Activated CD4-positive, alpha-beta T cell treated with anti-CD3 and anti-CD28 coated beads for 4 hours (primary cell): ENCODE data around the gene ATP6V0E1.
"Not testable (repeated sequence)": the region's sequence is repeated elsewhere in the genome, so short reads cannot be mapped to it uniquely, and the experiment has no call there.

ENCODE experiments used
- DNase-seq, 2 donors: peaks; one replicate each; pipeline ENCODE4 v3.0.0-alpha.2; 2020

ATP6V0E1 gene

DNA sequence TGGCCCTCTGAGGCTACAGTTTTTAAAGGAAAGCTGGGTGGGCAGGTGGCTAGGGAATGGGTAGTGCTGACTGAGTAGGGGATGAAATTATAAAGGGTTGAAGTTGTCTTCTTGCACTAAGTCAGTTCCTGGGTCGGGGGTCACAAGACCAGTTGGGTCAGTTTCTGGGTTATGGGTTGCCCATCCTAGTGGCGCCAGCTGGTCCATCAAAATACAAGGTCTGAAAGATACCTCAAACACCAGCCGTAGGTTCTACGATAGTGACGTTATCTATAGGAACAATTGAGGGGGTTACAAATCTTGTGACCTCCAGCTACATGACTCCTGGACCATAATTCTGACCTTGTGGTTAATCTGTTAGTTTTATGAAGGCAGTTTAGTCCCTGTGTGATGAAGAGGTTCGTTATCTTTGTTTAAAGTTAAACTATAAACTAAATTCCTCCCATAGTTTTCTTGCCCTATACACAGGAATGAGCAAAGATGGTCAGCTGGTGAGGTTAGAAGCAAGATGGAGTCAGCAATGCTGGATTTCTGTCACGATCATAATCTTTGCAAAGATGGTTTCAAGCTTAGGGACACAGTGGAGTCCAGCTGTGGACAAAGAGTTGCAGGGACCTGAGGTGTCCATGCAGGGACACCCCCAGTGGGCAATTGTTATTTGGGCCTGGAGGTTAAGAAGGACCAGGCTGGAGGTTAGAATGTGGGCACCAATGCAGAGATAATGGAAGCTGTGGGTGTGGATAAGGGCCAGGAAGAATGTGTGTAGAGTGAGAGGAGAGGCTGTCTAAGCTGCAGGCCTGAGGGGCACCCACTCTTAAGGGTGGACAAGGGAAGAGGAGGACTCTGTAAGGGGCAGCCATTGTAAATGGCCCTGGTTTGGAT is 58.6 kb downstream of the ATP6V0E1 start:
- DNase-seq, result no peak

DNA sequence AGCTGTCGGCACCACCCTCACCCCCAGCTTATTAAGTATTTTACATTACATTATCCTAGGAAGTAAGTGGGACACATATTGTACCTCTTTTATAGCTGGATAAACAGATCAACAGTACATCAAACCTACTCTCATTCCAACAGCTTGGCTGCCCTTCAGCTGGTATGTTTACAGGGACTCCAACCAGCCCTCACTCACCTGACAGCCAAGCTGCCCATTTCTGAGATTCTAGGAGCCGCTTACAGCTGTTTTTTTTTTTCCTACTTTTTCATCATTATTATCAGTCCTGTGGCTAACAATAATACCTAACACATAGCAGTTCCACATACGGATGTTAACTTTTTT is 59.2 kb downstream of the ATP6V0E1 start:
- DNase-seq, result no peak

GRCh38 chr5:173045474-173045873 is 61.9 kb downstream of the ATP6V0E1 start:
- DNase-seq, result no peak

DNA sequence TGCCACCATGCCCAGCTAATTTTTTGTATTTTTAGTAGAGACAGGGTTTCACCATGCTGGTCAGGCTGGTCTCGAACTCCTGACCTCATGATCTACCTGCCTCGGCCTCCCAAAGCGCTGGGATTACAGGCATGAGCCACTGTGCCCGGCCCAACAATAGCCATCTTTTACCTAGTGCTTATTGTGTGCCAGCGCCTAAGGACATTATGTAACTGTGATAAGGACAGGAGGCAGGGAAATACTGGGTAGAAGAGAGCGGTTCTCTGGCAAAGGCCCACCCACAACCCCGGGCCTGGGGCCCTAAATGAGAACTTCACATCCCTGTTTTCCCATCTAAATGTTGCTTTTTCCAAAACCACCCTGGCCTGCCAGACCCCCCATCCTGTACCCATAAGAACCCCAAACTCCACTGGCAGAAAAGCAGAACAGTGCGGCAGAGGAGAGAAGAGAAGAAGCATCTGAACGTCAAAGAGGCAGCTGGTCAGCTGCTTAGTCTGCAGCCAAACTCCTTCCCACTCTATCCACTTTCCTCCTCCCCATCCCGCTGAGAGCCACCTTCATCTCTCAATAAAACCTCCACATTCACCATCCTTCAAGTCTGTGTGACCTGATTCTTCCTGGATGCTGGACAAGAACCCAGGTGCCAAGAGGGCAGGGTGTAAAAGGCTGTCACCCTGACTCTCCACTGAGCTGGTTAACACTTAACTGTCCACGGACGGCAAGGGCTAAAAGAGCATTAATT is 63.7 kb downstream of the ATP6V0E1 start:
- DNase-seq, result not testable (repeated sequence)

DNA sequence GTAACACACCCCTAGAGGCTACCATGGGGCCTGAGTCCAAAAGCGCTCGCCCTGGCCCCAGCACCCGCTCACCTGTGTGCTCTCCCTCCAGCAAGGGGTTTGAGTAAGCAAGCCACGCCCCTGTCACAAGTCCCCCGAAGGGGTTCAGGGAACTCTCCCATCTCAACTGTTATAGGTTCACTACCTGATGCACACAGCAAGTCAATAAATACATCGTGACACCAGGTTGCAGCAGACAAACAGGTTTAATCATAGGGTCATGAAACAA is 64.2 kb downstream of the ATP6V0E1 start:
- DNase-seq, result no peak

GRCh38 chr5:173050791-173051190 is 67.2 kb downstream of the ATP6V0E1 start:
- DNase-seq, result no peak

GRCh38 chr5:173051746-173052145 is 68.2 kb downstream of the ATP6V0E1 start:
- no peak for DNase-seq

GRCh38 chr5:173053041-173053440 is 69.5 kb downstream of the ATP6V0E1 start:
- DNase-seq, result no peak

- DNase-seq, result no peak
Measured at GRCh38 chr5:173055042-173055721, 71.6 kb downstream of the ATP6V0E1 start.

- DNase-seq, result peak; percentile 8 to 15
Measured at GRCh38 chr5:173055722-173055982, 72.1 kb downstream of the ATP6V0E1 start.

GRCh38 chr5:173055983-173056782 is 72.6 kb downstream of the ATP6V0E1 start, which contains the start of gene CREBRF:
Gene CREBRF (plus strand): TSS chr5:173056352. CDS start chr5:173080776, 24,424 bp downstream.
- DNase-seq, result peak; percentile 97 to 98

DNA sequence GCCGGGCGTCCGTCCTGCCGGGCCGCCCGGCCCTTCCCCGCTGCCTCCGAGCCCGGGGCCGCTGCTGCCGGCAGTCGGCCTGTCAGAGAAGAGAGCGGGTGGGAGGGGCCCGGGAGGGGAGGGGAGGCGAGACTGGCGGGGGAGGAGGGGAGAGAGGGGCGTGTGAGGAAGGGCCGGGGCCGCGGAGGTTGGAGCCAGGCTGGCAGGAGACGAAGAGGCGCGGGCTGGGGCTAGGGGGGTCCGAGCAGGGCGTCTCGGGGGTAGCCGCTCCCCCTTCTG is 73.2 kb downstream of the ATP6V0E1 start:
- peak; percentile 85 to 88 for DNase-seq

DNA sequence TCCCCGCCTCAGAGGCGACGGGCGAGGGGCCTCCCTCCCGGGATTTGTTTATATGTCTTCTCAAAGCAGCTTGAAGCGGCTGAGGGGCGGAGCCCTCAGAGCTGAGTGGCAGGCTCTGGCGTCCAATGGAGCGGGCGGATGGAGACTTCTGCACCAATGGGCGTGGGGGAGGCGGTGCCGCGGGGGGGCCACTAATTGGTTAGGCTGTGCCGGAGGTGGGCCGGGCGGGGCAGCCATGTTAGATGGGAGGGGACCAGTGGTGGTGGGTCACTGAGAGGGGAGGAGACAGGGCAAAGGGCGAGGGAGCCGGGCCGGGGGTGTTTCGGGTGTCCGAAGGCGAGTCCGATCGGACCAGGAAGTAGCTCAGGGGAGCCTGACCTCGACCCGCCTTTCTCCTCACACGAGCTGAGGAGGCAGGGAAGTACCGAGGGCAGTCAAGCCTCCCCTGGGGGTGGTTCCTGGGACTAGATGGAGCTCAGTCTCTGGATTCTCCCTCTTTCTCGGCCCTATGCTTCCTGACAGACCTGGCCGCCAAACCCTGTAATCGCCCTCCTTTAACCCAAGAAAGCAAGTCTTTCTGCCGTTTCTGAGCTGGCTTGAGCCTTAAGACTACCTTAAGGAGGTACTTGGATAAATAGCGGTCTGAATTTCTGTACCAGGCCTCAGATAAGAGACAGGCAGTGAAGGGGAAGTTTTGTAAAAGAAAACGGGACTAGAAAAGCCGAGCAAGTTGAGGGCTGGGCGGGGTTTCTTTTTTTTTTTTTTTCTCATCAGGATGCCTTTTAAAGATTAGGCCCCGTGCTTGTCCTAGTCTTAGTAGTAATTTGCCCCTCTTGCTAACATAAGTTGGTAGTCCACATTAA is 73.7 kb downstream of the ATP6V0E1 start:
- peak; percentile 99 for DNase-seq

GRCh38 chr5:173062141-173062540 is 78.6 kb downstream of the ATP6V0E1 start:
- DNase-seq, result no peak

- no peak for DNase-seq
Measured at GRCh38 chr5:173065155-173065554, 81.6 kb downstream of the ATP6V0E1 start.

DNA sequence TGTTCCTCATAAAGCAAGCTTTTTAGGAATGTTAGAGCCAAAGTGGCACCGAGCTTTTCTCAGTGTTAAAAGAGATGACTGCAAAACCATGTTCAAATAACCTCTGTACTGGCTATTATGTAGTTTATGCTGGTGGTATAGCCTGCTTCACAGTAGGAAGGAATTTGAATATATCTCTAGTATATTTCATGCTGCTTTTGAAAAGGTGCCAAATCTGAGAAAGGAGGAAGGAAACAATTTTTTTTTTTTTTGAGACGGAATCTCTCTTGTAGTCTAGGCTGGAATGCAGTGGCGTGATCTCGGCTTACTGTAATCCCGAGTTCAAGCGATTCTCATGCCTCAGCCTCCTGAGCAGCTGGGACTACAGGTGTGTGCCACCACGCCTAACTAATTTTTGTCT is 86.1 kb downstream of the ATP6V0E1 start:
- DNase-seq, result no peak

DNA sequence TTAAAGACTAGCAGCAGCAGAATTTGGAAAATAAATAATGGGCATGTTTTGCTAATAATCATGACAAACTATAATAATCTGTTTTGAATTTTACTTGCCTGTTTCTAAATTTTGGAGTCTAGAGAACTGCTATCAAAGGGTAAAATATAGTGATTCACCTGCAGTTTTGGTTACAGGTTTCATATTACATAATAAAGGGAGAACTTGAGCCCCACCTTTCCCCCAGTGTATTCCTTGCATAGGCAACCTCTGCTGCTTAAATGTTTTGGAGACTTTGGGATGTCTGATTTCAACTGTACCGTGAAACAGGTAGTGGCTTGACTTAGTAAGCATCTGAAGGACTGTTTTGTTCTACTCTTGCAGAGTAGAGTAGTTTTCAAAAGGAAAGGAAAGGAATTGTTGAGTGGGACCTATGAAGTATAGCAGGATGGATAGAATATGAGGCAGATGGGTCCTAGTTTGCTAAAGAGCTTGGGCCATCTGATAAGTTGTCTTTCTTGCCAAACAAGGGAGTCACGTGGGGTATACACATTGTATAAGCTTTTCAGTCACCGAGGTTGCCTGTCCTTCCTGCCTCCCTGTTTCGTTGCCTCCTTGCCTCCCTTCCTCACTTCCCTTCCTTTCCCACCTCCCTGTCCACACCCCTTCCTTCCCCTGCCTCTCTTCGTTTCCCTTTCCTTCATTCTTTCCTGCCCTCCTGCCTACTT is 91.7 kb downstream of the ATP6V0E1 start:
- no peak for DNase-seq

DNA sequence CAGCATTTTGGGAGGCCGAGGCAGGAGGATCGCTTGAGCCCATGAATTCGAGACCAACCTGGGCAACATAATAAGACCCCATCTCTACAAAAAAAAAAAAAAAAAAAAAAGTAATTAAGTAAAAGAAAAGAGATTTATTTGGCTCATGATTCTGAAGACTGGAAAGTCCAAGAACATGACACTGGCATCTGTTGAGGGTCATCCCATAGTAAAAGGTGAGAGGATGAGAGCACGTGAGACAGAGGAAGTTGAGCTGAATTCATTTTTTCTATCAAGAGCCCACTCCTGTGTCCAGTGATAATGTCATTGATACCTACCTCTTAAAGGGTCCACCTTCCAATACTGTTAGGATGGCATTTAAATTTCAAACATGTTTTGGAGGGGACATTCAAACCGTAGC is 92.4 kb downstream of the ATP6V0E1 start:
- DNase-seq, result no peak

GRCh38 chr5:173076471-173076870 is 92.9 kb downstream of the ATP6V0E1 start:
- not testable (repeated sequence) for DNase-seq

DNA sequence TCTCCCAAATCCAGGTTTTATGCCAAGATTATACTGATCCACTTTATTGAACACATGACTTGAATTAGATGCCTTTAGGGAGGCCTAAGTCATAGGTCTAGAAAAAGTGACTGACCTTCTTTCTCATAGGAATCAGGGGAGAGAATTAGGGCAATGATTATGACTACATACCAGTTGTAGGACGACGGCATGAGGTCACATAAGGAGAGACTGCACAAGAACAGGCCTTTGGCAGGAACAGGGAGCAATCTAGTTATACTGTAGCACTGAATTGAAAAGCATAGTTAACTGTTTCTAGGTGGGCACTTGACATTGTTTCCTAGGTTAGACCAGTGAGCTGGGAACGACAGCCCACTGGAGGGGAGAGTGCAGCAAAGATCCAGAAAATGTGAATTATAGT is 95.3 kb downstream of the ATP6V0E1 start:
- no peak for DNase-seq
